Stimulated activated CD4-positive, alpha-beta T cell treated with anti-CD3 and anti-CD28 coated beads, Interleukin-2, amount 100 ng/mL, for 4 hours (primary cell): ENCODE data around the gene SPNS3.

Experiments
- DNase-seq: peaks from one replicate; pipeline ENCODE4 v3.0.0-alpha.2; 2020; ENCODE audit warnings: low read depth

The SPNS3 gene

DNA sequence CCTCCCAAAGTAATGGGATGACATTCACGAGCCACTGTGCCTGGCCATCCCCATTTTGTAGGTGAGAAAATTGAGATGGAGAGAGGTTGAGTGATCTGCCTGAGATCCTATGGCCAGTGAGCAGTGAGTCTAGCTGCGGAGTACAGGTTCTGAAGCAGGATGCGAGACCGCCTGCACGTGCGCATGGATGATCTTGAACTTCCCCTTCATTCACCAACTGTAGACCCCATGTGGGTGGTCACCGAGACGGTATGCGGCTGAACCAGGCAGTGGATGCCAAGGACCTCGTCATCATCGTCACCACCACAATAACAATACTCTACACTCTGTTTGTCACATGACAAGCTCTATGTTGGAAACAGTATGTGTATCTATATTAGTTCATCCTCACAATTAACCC, 6.2 kb upstream of the SPNS3 start:
- no peak for DNase-seq

DNA sequence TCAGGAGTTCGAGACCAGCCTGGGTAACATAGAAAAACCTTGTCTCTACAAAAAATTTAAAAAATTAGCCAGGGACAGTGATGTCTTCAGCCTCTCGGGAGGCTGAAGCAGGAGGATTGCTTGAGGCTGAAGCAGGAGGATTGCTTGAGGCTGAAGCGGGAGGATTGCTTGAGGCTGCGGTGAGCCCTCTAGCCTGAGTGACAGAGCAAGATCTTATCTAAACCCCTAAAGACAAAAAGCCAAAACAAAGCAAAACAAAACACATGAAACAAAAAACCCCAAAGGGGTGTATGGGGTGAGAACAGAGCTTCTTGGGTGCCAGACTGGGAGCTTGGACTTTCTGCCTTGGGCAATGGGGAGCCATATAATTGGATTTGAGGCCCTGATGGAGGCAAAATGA, 2.6 kb downstream of the SPNS3 start:
- DNase-seq, result no peak

DNA sequence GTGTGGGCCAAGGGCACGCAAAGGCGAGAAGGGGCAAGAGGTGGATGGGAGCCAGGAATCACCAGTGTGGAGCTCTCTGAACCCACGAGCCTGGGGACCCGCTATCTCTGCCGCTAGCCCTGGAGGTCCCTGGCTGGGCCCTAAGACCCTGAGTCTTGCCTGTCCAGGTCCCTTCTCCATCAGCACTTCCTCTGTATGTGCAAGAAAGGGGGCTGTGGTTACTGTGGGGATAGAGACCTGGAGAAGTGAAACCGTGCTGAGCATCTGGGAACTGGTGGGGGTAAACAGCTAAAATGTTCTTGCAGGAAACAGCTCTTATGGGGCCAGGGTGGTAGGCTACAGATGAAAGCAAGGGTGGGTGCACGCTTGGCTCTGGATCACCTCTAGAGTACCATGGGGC, 3.1 kb downstream of the SPNS3 start:
- DNase-seq, result no peak

DNA sequence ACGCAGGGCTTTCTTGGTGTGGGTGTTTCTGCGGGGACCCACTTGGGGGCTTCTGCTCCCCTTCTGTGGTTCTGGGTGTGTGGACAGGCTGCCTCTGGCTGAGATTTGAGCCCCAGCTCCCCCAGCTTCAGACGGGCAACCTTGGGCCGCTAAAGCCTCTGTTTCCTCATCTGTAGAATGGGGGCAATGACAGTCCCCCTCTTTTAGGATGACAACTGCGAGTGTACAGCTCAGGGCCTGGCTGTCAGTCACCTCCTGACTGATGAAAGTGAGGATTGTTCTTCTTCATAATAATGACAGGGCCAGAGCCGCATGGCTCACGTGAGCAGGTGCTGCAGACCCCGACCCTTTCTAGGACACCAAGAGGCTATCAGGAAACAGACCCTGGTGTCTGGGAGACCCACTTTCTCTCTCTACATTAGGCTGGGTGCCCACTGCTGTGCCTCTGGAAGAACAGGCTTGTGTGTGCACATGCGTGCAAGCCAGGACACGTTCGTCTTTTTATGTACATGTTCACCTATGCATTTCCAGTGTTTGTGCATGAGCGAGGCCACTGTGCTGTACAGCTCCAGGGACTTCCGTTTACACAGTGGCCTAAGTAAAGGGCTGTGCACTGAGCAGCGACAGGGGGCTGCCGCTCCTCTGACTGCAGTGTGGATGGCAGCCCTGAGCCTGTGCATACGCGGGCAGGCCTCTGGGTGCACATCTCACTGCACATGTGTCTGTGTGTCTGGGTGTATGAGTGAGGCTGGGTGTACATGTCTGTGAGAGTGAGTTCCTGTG, 4.6 kb downstream of the SPNS3 start:
- DNase-seq, result no peak

DNA sequence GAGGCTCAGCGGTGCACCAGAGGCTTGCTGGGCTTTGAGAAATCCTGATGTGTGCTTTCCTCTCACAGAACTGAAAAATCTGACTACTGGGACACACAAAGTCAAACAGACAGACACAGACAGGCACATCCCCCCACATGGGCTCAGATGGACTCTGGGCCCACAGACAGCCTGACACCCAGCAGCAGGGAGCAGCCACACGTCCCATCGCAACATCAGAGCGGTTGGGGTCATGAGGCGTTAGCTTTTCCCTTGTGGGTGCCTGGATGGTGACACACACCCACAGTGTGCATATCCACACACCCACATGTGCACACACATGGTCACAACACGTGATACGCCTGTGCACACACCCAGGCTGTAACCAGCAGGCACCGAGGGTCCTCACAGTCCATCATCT, 6.3 kb downstream of the SPNS3 start:
- no peak for DNase-seq

DNA sequence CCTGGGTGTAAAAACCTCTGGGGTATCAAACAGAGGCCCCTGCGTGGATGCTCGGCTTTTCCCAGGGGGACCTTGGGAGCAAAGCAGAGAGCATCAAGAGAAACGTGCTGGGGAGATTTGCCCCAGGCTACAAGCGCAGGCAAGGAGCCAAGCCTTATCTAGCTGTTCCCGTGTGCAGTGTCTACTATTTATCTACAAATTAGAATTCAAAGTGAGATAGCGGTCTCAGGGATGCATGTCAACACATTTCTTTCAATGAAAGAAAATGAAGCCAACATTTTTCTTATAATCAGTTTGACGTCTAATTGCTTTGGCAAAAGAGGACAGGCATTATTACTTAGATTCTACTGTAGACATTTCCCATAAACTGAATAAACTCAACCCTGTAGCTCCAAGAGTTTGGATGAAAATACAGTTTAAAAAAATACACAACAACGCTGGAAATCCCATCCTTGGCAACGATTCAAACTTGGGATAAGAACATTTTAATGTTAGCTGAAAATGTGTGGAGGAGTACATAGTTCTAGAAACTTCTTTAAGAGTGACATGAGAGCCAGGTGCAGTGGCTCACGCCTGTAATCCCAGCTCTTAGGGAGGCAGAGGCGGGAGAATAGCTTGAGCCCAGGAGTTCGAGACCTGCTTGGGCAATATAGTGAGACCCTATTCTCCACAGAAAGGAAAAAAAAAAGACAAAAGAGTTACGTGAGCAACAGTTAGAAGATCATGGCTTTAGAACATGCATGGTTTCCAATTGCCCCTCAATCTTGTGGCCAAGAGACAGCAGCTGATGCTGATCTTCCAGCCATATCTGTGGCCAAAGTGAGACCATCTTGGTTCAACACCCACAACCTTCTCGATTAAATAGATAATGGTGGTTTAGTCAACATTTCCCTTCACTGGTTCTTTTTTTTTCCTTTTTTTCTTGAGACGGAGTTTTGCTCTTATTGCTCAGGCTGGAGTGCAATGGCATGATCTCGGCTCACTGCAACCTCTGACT, 7.2 kb downstream of the SPNS3 start:
- no peak for DNase-seq

DNA sequence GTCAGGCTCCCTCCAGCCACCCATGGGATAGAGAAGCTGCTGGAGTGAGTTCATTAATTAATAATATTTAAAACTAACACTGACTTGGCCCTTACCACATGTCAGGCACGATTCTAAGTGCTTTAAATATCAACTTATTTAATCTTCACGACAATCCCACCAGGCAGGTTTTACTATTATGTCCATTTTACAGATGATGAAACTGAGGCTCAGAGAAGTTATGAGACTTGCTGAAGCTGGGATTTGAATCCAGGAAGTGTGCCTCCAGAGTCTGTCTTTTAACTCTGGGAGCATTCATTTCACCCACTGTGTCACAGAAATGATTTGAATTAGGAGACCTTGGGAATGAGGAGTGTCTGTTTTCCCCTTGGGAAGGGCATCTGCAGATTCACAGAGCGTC, 8.8 kb downstream of the SPNS3 start:
- DNase-seq, result no peak

DNA sequence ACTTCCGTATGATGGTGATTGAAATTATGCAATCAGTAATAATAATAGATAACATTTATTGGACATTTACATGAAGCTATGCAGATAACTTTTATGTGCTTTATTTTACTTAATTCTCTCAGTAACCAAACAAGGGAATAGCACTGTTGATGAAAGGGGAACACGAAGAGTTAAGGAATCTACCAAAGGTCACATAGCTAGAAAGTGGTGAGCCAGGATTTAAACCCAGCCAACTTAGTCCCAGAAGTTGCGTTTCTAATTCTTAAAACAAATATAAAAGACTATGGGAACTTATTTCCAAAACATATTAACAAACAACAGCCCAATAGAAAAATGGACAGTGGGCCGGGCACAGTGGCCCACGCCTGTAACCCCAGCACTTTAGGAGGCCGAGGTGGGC, 9.7 kb downstream of the SPNS3 start:
- DNase-seq, result no peak

DNA sequence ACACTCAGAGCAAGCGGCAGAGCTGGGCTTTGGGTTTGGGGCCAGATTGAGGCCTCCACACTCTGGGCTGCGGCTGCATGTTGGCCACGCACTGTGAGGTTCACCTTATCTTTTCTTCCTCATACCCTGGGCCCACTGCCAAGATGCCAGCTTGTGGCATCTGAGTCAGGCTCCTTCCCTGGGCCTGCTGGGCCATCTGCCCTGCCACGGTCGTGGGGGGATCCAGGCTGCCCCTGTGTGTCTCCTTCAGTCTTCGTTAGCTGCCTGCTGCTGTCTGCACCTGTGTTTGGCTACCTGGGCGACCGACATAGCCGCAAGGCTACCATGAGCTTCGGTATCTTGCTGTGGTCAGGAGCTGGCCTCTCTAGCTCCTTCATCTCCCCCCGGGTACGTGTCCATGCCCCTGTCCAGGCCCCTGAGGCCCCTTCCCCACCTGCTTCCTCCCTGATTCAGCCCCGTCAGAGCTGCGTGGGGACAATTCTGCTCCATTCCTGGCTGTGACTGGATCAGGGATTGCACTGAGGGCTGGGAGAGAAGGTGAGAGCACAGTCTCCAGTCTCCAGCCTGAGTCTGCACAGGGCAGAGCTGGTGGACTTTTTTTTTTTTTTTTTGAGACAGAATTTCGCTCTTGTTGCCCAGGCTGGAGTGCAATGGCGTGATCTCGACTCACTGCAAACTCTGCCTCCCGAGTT, 11.2 kb downstream of the SPNS3 start:
- no peak for DNase-seq

DNA sequence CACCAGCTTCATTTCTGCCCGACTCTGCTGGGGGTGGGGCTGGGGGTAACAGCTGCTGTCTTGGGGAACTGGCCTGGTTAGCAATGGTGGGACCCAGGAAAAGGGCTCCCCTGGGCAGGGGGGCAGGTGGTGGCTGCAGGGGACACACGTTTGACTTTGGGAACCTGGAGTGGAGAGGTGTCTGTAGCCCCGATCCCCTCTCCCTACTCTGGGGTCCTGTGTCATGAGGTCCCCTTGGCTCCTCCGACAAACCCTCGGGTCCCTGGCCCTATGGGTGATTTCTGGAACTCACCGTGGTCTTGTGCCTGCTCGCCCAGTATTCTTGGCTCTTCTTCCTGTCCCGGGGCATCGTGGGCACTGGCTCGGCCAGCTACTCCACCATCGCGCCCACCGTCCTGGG, 12.0 kb downstream of the SPNS3 start:
- DNase-seq, result no peak

DNA sequence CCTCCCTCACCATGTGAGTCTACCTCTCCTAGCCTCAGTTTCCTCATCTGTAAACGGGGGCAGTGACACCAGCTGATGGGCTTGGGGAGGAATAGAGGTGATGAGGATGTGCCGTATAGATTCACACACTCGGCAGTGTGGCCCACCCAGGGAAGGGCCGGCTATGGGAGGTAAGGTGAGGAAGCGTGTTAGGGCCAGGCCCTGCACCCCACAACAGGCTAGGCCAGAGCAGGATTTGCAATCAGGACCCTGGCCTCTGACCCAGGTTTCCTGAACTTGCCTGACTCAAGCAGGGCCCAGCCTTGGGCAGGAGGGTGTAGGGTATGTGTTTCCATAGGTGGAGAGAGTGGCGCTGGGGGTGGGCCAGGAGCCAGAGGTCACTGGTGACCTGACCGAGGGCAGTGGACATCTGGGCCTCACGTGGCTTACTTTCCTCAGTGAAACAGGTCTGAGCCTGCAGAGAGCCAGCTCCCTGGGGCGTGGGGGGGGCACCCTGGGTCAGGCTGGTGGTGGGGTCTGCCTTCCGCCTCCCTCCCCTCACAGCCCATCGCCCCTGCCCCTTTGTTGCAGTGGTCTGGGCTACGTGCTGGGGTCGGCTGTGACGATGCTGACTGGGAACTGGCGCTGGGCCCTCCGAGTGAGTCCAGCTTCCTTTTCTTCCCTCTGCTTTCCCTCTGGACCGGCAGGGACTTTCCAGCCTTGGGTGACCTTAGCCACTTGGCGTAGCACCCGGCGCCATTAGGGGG, 12.8 kb downstream of the SPNS3 start:
- no peak for DNase-seq

DNA sequence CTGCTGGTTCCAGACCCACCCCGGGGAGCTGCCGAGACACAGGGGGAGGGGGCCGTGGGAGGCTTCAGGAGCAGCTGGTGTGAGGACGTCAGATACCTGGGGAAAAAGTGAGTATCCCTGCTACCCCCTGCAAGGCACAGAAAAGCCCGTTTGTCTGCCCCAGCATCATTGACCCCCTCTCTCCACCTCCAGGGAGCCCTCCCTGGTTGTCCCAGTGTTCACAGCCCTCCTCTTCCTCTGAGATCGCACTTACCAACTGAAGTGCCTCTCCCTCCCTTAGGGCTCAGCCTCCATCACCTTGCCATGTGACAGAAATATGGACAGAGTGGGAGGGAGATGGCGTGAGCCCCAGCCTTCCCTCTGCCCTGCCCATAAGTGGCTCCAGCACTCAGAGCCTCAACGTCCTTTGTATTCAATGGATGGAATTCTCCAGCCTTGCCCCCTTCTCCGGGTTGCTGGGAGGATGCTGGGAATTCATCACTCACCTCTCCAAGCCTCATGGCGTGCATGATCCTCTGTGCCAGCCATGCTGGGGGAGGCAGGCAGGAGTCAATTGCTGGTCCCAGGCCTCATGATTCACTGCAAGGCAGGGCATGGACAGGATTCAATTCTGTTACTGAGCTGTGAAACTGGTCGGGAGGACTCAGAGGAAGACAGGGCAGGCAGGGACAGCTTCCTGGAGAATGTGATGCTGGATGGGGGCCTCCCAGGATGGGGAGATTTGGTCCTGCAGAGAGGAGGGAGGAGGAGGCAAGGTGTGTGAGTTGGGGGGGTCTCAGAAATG, 14.6 kb downstream of the SPNS3 start:
- DNase-seq, result no peak

DNA sequence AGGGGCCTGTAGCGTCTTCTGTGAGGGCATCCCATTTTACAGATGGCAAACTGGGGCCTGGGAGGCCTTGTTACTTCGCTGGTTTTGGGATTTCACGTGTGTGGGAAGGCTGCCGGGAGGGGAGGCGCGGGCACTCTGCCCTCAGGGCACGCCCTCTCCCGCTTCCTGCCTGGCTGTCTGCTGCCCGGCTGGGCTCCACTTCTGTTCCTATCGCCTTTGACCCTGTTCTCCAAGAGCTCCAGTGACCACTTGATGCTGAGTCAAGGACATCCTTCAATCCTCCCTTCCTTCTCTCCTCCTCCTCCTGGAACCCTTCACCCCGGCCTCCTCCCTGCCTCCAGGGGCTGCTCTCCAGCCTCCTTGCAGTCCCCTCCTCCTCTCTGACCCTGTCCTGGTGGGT, 16.0 kb downstream of the SPNS3 start:
- DNase-seq, result no peak

DNA sequence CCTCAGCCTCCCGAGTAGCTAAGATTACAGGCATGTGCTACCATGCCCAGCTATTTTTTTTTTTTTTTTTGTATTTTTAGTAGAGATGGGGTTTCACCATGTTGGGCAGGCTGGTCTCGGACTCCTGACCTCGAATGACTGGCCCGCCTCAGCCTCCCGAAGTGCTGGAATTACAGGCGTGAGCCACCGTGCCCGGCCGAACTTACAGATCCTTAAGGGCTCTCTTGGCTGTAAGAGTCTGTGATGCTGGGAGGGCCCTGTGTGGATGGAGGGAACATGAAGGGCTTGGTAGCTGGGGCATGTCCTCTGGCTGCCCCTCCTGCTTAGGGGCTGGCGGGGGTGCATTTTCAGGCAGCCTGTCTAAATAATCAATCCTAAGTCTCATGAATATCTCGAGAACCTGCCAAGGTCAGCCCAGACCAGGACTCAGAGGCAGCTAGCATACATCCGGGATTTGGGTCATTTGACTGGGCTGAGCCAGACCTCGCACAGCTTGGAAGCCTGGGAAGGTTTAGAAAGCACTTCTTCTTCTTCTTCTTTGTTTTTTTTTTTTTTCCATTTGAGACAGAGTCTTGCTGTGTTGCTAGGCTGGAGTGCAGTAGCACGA, 17.1 kb downstream of the SPNS3 start:
- no peak for DNase-seq

DNA sequence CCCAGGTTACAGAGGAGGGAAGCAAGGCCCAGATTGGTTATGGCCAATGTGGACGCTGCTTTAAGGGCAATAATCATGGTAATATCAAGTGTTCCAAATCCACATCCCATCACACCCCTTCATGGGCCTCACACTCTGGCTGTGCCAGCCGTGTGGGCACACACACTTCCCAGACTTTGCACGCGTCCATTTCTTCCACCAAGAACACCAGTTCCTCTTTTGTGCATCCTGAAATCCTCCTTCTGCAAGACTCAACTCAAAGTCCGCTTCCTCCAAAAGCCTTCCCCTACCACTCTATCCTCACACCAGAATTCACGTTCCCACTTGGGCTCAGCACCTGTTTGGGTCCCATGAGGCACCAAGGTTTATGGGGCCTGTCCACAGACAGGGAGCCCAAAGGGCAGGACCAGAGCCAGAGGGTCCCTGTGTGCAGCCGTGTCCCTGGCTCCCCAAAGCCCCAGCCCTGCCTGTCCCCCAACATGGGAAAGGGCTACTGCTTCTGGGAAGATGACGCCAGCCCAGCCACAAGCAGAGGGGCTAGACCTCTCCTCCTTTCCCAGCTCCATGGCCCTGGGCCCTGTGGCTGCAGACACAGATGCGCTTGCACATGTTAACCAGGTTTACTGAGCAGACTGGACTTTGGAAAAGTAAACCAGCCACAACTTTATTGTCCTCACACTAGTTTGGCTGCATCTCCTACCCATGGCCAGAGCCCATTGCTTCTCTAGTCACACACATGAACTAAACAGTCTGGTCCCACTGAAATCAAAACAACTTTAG, 20.3 kb downstream of the SPNS3 start:
- DNase-seq, result no peak

DNA sequence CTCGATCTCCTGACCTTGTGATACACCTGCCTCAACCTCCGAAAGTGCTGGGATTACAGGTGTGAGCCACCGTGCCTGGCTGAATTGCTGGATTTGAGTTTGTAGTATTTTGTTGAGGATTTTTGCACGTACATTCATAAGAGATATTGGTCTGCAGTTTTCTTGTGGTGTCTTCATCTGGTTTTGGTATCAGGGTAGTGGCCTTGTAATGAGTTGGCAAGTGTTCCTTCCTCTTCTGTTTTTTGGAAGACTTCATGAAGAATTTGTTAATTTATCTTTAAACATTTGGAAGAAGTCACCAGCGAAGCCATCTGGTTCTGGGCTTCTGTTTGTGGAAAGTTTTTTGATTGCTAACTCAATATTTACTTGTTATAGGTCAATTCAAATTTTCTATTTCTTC, 26.9 kb downstream of the SPNS3 start:
- no peak for DNase-seq

DNA sequence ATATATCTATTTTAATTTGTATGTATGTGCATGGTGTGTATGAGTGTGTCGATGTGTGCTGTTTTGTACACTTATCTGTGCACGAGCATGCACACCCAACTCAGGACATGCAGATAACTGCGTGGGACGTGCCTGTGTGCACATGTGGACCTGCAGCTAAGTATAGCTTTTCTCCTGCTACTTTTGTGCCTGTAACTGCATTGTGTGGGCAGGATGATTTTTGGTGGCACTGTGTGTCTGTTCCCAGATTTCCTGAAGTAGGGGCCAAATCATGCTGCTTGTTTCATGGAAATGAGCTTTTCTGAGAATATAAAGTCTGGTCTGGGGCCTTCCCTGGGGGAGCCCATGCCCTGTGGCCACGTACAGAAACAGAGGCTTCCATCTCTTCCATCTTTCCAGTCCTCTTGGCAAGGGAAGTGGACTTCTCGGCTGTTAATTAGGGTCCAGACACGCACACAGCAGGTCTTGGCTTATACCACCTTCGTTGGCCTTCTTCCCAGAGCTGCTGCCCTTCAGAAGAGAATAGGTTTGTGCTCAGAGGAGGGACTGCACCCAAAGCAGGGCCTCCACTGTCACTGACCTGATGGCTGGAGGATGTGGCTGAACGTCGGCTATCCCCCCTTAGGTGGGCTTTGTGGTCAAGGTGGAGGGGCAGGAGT, 30.2 kb downstream of the SPNS3 start:
- no peak for DNase-seq

DNA sequence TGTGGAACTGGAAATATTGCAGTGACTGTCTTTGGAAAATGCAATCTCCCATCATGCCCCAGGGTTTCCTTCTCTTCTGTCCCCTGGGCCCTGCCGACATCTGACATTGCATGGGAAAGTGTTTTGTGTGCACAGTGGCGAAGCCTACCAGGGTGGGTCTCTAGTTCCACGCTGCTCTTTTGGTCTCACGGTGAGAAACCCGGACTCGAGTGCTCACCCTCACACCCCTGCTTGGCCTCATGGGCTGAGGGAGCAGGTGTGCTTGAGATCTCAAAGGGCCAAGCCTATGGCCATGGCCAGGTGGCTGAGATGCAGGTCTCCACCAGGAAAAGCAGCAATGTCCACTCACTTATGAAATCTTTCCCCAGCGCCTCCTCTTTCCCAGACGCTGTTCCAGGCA, 32.0 kb downstream of the SPNS3 start:
- DNase-seq, result no peak

DNA sequence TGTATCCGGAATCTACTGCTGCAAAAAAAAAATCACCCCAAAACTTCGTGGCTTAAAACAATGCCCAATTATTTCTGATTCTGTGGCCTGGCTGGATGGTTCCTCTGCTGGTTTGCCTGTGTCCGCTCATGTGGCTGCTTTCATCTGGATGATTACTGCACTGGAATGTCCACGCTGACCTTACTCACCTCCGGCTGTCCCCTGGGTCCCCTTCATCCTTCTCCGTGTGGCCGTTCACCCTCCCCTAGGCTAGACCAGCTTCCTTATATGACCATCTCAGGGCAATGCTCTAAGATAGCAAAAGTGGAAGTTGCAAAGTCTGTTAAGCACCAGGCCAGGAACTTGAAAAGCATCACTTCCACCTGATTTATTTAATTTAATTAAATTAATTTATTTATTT, 33.5 kb downstream of the SPNS3 start:
- DNase-seq, result no peak
